ENCODE data around the gene IL1RL2.

The IL1RL2 gene

GRCh38 chr2:102149243-102149642 lies 37.6 kb upstream of the IL1RL2 start:
- DNase-seq (ENCODE audit: low spot score), result no peak
- TF ChIP-seq, protein P1, sequence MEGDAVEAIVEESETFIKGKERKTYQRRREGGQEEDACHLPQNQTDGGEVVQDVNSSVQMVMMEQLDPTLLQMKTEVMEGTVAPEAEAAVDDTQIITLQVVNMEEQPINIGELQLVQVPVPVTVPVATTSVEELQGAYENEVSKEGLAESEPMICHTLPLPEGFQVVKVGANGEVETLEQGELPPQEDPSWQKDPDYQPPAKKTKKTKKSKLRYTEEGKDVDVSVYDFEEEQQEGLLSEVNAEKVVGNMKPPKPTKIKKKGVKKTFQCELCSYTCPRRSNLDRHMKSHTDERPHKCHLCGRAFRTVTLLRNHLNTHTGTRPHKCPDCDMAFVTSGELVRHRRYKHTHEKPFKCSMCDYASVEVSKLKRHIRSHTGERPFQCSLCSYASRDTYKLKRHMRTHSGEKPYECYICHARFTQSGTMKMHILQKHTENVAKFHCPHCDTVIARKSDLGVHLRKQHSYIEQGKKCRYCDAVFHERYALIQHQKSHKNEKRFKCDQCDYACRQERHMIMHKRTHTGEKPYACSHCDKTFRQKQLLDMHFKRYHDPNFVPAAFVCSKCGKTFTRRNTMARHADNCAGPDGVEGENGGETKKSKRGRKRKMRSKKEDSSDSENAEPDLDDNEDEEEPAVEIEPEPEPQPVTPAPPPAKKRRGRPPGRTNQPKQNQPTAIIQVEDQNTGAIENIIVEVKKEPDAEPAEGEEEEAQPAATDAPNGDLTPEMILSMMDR (IDR thresholded peaks at IDR 0.05; ENCODE audit: extremely low read depth, missing control alignments), result no peak

GRCh38 chr2:102149644-102150455 lies 37.0 kb upstream of the IL1RL2 start:
- DNase-seq (ENCODE audit: low spot score), result no peak
- TF ChIP-seq, protein P1 (IDR thresholded peaks at IDR 0.05; ENCODE audit: extremely low read depth, missing control alignments), result no peak

DNA sequence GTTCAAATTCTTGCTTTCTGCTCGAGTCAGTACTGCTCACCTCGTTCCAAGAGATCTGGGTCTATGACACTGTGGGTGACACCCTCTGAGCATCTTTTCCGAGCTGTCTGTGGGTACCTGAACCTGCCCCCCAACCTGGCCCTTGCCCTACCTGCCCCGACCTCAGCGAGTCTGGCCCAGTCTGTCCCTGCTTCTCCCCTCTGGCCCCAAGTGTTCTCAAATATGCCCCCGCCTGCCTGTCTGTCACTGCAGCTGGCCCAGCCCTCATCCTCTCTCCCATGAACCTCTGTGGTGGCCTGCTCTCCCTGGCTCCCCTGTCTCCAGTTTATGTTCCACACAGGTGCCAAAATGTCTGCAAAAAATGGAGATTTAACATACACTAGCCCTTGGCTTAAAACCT lies 32.5 kb upstream of the IL1RL2 start:
- no peak for DNase-seq (ENCODE audit: low spot score)
- TF ChIP-seq, protein P1 (IDR thresholded peaks at IDR 0.05; ENCODE audit: extremely low read depth, missing control alignments), result no peak

GRCh38 chr2:102154946-102155702 lies 31.7 kb upstream of the IL1RL2 start:
- DNase-seq (ENCODE audit: low spot score), result no peak
- TF ChIP-seq, protein P1 (IDR thresholded peaks at IDR 0.05; ENCODE audit: extremely low read depth, missing control alignments), result no peak

DNA sequence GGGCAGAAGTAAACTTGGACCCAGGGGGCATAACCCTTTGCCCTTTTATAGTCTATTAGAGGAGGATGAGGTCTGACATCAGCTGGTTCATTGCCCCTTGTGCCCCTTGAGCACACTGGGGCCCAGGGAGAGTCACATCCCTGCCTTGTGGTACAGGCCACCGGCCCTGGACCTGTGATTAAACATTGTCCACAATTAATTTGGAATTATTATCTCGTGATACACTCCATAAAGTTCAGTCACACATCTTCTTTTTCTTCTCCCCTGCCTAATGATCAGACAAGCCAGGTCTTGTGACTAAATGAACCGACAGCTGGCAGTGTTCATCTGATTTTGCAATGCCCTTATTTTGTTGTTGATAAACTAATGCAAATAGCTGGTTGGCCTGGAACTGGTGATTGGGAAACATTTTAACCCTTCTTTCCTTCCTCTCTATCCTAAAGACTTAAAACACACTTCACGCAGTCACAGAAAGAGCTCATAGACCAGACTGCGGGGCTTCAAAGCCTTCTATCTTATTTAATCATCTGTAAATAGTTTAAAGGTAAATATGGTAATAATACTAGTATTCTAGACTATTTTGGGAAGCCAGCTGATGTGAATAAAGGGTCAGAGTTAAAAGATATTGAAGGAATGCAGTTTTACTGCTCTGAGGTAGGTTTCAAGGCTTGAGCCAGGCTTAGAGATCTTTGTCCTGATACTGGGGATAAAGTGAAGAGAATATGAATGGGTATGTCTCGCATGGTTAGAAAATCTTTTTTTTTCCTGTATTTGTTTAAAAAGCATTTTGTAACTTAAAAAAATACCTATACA lies 30.9 kb upstream of the IL1RL2 start:
- TF ChIP-seq, protein P1 (IDR thresholded peaks at IDR 0.05; ENCODE audit: extremely low read depth, missing control alignments), result no peak
- no peak for DNase-seq (ENCODE audit: low spot score)

DNA sequence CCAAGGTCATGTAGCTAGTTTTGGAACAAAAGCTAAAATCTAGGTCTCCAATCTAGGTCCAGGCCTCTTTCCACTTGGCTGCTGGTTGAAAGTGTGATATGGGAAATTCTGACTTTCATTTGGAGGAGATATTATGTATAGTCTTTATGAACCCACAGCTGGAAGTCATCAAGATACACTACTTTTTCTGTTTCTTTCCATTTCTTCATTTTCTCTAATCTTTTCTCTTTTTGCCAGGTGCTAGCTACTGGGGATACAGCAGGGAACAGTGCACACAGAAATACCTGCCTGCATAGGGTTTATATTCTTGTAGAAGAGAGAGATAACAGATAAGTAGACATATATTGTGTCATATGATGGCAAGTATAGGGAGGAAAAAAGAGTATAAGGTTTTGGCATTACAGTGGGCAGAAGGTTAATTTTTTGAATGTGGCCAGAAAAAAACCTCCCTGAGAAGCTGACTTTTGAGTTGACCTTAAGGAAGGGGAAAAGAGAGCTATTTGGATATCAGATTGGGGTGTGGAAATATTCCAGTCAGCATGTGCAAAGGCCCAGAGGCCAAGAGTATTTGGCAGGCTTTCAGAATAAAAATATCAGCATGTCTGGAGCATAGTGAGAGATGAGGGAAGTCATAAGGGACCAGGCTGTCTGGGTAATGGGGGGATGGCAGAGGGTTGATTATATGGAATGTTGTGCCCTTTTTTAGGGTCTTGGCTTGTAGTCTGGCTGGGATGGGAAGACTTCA lies 28.6 kb upstream of the IL1RL2 start:
- TF ChIP-seq, protein P1 (IDR thresholded peaks at IDR 0.05; ENCODE audit: extremely low read depth, missing control alignments), result no peak
- DNase-seq (ENCODE audit: low spot score), result no peak
